Hematopoietic multipotent progenitor cell treated with erythropoietin and hydrocortisone succinate and interleukin-3 and kit ligand, for 15 days (in vitro differentiated cells): ENCODE data around the gene POLR2J3.
"Not testable (repeated sequence)": the region's sequence is repeated elsewhere in the genome, so short reads cannot be mapped to it uniquely, and the experiment has no call there.

Experiments used
- DNase-seq: peaks from one replicate; pipeline ENCODE4 v3.0.0-alpha.2; 2015; ENCODE audit warnings: low spot score

POLR2J3 gene

GRCh38 chr7:102583495-102583894 lies 11.1 kb upstream of the POLR2J3 start:
- DNase-seq: not testable (repeated sequence)

GRCh38 chr7:102581722-102582121 lies 9.3 kb upstream of the POLR2J3 start:
- DNase-seq: not testable (repeated sequence)

GRCh38 chr7:102578486-102578885 lies 6.1 kb upstream of the POLR2J3 start:
- not testable (repeated sequence) for DNase-seq

DNA sequence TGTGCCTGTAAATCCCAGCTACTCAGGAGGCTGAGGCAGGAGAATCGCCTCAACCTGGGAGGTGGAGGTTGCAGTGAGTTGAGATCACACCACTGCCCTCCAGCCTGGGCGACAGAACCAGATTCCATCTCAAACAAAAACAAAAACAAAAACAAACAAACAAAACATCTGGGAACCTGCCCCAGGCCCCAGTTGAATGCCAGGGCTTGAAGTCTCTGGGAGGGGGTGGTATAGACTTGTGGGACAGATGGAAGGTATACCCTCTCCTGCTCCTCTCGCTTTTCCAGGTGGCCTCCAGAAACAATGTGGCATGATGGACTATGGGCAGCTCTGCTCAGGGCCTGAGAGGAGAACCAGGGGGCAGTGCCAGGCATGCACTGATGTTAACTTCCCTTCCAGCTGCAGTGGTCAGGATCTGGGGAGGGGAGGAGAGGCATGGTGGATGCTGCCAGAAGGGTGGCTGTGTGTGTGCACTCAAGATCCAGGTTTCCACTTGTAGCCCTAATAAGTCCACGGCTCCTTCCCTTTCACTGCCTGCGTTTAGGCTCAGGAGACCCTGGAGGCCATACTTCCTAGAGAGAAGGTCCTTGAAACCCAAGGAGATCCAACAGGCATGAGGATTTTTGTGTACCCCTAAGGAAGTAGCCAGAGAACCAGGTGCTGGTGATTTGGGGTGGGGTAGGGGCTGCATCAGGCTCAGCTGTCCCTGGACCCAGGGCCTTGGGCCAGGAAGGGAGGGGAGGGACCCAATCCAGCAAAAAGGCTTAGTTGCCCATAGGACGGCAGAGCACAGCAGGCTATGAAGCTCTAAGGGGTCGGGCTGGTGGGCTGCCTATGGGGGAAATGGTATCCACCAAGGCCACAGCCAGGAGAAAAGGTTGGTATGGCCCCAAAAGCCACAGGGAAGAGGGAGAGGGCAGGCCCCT lies 5.2 kb upstream of the POLR2J3 start:
- not testable (repeated sequence) for DNase-seq

GRCh38 chr7:102576363-102576762 lies 4.0 kb upstream of the POLR2J3 start:
- not testable (repeated sequence) for DNase-seq

DNA sequence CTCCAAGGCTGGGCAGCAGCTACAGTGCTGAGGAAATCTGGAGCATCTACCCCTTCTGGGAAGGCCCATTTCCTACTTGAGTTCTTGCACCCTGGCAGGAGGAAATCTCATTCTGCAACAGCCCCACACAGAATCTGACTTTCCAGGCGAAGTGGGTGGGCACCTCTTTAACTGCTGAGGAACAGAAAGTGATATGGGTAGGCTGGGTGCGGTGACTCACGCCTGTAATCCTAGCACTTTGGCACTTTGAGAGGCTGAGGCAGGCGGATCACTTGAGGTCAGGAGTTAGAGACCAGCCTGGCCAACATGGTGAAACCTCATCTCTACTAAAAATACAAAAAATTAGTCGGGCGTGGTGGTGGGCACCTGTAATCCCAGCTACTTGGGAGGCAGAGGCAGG lies 2.2 kb upstream of the POLR2J3 start:
- DNase-seq: not testable (repeated sequence)

DNA sequence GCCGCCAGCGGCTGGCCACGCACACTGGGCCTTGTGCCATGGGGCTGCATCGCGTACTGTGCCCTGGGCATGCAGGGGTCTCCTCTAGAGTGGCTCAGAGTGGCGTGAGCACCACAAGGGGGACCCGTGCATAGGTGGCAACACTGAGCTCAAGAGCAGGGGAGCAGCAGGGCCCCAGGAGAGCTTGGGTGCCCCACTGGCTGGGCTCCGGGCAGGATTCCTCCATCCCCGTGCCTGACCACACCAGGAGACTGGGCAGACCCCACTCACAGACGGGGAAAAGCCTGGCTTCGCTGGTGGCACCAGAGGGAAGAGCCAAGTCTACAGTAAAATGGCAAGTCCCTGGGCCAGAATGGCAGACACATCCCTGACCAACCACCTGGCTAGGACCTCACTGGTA lies 3.8 kb downstream of the POLR2J3 start:
- DNase-seq: not testable (repeated sequence)

DNA sequence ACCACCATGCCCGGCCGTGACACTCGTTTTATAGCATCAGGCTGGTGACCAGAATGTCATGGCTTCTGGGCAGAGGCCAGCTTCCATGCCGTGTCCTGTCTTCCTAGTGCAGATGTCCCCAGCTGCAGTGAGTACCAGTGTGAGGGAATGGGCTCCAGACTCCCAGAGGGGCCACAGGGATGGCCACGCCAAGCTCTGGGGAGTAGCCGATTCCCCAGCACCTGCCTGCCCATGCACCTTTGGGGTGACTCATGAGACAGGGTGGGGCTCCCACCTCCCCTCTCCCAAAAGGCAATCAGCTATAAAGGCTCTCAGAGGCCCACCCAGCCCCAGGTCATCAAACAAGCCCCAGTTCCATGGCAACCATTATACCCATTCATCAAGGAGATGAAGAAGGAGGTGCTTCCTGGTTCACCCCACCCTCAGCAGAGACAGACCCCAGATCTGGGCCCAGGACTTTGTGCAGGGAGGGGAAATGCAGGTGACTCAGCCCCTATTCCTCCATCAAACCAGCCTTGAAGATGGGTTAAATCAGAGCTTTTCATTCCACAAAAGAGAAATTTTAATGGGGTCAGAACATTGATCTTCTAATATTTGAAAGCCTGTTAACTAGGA lies 21.5 kb downstream of the POLR2J3 start, which contains the start of gene SPDYE2:
Gene SPDYE2, plus strand, starts transcription at position 419 of the 615 bp plus-strand sequence. CDS start 2,030 bp downstream, outside the sequence.
- DNase-seq: not testable (repeated sequence)

GRCh38 chr7:102546353-102546752 lies 26.0 kb downstream of the POLR2J3 start:
- not testable (repeated sequence) for DNase-seq

DNA sequence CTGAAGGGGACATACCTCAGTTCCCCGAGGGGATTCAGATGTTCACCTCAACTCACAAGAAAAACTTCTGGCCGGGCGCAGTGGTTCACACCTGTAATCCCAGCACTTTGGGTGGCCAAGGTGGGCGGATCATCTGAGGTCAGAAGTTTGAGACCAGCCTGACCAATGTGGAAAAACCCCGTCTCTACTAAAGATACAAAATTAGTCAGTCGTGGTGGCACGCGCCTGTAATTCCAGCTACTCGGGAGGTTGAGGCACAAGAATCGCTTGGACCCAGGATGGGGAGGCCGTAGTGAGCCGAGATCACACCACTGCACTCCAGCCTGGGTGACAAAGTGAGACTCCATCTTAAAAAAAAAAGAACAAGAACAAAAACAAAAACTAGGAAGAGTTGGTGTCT lies 27.1 kb downstream of the POLR2J3 start:
- DNase-seq: not testable (repeated sequence)

- not testable (repeated sequence) for DNase-seq
Measured at GRCh38 chr7:102544372-102544771, 28.0 kb downstream of the POLR2J3 start.

- DNase-seq: not testable (repeated sequence)
Measured at GRCh38 chr7:102543596-102543995, 28.8 kb downstream of the POLR2J3 start, which contains the start of gene UPK3BL2. TSS of gene UPK3BL2 (minus strand) at chr7:102543696. CDS start at chr7:102543636, 60 bp downstream.

- DNase-seq: not testable (repeated sequence)
Measured at GRCh38 chr7:102542771-102543170, 29.6 kb downstream of the POLR2J3 start.

- DNase-seq: not testable (repeated sequence)
Measured at GRCh38 chr7:102542083-102542482, 30.3 kb downstream of the POLR2J3 start.

GRCh38 chr7:102540604-102541003 lies 31.8 kb downstream of the POLR2J3 start:
- not testable (repeated sequence) for DNase-seq

GRCh38 chr7:102535062-102535615 lies 37.2 kb downstream of the POLR2J3 start:
- not testable (repeated sequence) for DNase-seq

DNA sequence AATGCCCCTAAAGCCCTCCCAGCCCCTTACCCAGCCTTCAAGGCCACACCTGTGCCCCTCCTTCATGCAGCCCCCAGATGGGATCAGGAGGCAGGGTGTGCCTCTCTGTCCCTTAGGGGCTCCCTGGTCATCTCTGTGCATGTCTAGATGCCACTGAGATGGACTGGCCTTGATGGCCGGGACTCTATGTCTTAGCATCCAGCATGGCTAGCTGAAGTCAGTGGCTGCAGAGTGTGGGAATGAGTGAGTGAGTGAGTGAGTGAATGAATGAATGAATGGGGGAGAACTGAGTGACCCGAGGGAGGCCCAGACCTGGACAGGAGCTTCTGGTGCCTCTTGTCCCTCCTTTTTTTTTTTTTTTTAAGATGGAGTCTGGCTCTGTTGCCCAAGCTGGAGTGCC lies 40.3 kb downstream of the POLR2J3 start:
- DNase-seq: not testable (repeated sequence)

GRCh38 chr7:102531583-102531982 lies 40.8 kb downstream of the POLR2J3 start:
- not testable (repeated sequence) for DNase-seq

GRCh38 chr7:102527822-102528793 lies 44.3 kb downstream of the POLR2J3 start:
- not testable (repeated sequence) for DNase-seq

DNA sequence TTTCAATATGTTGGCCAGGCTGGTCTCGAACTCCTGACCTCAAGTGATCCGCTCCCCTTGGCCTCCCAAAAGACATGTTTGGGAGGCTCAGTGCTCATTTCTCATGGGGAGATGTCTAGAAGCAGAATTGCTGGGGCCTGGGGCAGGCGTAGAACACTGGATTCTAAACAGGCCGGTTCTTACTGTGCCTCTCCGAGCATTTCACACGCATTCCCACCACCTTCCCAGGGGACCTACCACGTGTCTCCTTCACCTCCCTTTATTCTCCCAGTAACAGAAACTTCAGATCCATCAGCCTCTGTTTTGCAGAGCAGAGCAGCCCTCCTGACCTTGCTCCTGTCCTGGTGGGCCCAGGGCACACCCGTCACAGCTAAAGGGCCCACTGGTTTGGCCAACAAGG lies 45.2 kb downstream of the POLR2J3 start:
- DNase-seq: not testable (repeated sequence)

- not testable (repeated sequence) for DNase-seq
Measured at GRCh38 chr7:102524803-102525202, 47.6 kb downstream of the POLR2J3 start.
